Measurements from ENCODE around the gene FEM1C. TPM values are rescaled to one million over a fixed set of nuclear protein-coding genes. Genes with fewer than 3 reads are reported as not detected.

Gene FEM1C
- total RNA-seq, 2 donors from 2014 or later = 20.2 to 39.2 TPM

DNA sequence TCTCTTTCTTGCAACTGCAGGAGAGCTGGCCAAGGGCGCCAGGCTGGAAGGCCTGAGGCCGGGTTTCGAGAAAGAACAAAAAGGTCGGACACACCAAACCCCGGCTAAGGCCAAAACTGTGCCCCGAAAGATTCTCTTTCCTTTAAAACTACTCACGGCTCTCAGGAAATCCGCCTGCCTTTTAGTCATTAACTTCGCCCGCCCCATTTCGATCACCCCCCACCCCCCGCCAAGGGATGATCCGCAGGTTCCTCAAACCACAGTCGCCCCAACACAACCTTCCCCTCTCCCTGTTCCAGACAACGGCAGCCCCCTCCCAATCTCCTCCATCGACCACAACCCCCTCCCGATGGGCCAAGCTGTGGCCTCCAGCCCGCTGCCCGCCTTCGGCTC, 536 bp downstream of the FEM1C start:
- Histone ChIP-seq H3K9ac (ENCODE audit: low read depth in 2 of 2, low read length in 2 of 2) (peak overlapping the region; percentile 75 to 99), H3K4me1 (no peaks in the 10 kb centered on the region), H3K27me3 (no peaks in the 10 kb centered on the region), H3K9me3 (no peaks in the 10 kb centered on the region), H3K36me3 (no peaks in the 10 kb centered on the region), H3K27ac (peak overlapping the region; percentile 100), H3K4me3 (peak overlapping the region; percentile 82)
- intact Hi-C loops (cut with DNase I) = no loop called here
- peak; percentile 66 for DNase-seq
- TF ChIP-seq, protein P1, sequence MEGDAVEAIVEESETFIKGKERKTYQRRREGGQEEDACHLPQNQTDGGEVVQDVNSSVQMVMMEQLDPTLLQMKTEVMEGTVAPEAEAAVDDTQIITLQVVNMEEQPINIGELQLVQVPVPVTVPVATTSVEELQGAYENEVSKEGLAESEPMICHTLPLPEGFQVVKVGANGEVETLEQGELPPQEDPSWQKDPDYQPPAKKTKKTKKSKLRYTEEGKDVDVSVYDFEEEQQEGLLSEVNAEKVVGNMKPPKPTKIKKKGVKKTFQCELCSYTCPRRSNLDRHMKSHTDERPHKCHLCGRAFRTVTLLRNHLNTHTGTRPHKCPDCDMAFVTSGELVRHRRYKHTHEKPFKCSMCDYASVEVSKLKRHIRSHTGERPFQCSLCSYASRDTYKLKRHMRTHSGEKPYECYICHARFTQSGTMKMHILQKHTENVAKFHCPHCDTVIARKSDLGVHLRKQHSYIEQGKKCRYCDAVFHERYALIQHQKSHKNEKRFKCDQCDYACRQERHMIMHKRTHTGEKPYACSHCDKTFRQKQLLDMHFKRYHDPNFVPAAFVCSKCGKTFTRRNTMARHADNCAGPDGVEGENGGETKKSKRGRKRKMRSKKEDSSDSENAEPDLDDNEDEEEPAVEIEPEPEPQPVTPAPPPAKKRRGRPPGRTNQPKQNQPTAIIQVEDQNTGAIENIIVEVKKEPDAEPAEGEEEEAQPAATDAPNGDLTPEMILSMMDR (IDR thresholded peaks at IDR 0.05) = no peak

DNA sequence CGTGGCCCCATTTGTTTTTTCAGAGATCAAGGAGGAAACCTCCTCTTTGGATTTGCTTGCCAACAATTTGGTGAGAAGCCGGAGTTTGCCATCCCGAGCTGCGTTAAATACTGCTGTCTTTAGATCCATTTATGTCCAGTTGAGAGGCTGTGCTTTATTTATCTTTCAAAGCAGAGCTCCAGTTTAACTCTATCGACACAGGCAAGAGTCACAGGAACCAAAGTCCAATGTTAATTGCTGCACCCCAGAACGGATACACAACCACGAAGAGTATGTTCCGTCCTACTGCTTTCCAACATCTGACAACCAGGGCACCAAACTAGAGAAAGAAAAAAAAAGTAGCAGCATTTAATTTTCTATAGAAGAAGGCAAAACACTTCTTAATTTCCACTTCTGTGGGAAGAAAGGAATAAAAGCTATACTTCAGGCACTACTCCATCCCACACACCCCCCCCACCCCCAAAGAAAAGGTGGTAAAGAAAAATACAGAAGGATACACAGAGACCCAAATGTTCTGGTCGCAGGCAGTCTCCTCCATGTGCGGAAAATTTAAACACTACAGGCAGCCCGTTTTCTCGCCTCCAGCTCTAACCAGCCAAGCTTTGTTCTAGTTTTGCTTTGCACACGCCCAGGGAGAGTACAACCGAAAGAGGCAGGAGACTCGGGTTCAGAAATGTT, 1.1 kb downstream of the FEM1C start:
- H3K9ac ChIP-seq (ENCODE audit: low read depth in 2 of 2, low read length in 2 of 2) = peak overlapping the region; percentile 75 to 99
- H3K27ac ChIP-seq = peak overlapping the region; percentile 100
- no peaks in the 10 kb centered on the region for H3K9me3 ChIP-seq
- H3K36me3 ChIP-seq = no peaks in the 10 kb centered on the region
- H3K4me3 ChIP-seq = peak overlapping the region; percentile 82
- no peaks in the 10 kb centered on the region for H3K27me3 ChIP-seq
- intact Hi-C loops (cut with DNase I) = no loop called here
- DNase-seq = peak; percentile 67
- TF ChIP-seq, protein P1 (IDR thresholded peaks at IDR 0.05) = no peak
- no peaks in the 10 kb centered on the region for H3K4me1 ChIP-seq

DNA sequence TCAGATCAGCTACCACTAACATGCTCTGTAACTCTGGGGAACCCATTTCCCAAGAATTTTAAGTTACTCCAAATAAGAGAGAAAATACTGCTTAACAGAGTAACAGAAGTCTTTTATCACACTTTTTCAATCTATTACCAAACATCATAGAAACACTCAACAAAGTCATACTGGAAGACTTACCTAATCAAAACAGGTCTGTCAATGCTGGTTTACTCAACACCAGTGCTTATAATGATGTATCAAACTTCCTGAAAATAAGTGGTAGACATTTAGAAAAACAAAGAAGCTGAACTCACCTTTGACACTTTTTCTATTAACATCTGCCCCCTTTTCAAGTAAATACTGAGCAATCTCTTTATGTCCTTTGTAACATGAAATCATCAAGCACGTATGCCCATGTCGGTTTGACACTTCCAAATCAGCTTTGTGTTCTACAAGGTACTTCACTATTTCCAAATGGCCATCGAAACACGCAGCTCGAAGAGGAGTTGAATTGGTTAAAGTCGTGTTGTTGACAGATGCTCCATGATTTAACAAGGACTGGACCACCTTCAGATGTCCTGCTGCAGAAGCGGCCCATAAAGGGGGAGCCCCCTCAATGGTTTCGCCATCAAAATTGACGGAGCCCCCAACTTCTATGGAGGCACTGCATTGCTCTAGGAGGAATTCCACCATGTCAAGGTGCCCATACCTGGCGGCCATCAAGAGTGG, 1.8 kb downstream of the FEM1C start:
- peak overlapping the region; percentile 100 for H3K27ac ChIP-seq
- peaks cover 3% of the 10 kb centered on the region for H3K4me1 ChIP-seq
- no peaks in the 10 kb centered on the region for H3K27me3 ChIP-seq
- no peaks in the 10 kb centered on the region for H3K36me3 ChIP-seq
- TF ChIP-seq, protein P1 (IDR thresholded peaks at IDR 0.05) = no peak
- H3K9me3 ChIP-seq = no peaks in the 10 kb centered on the region
- H3K4me3 ChIP-seq = peak overlapping the region; percentile 82
- intact Hi-C loops (cut with DNase I) = no loop called here
- H3K9ac ChIP-seq (ENCODE audit: low read depth in 2 of 2, low read length in 2 of 2) = peak overlapping the region; percentile 8 to 99
- no peak for DNase-seq

DNA sequence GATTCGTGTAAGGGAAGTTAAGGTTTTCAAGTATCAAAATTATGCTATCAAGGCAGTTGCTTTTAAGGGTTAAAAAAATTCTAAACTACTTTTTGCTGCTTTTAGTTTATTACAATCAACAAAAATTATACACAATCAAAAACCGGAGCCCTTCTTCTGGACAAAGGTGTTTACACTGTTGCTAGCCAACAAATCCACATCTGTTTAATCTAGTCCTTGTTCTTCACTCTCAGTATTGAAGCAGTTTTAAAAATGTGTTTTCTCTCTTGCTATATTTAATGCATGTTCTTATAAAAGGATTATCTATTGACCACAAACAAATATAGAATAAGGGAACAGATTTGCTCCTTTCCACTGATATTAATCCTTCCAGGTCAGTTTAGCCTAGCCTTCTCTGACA, 2.5 kb downstream of the FEM1C start:
- Histone ChIP-seq H3K36me3 (no peaks in the 10 kb centered on the region), H3K4me3 (peak overlapping the region; percentile 82), H3K9me3 (no peaks in the 10 kb centered on the region), H3K9ac (ENCODE audit: low read depth in 2 of 2, low read length in 2 of 2) (peak overlapping the region in 1 of 2 donors; percentile 99), H3K27me3 (no peaks in the 10 kb centered on the region), H3K4me1 (peaks cover 4% of the 10 kb centered on the region), H3K27ac (peak overlapping the region; percentile 100)
- no peak for DNase-seq
- TF ChIP-seq, protein P1 (IDR thresholded peaks at IDR 0.05) = no peak
- intact Hi-C loops (cut with DNase I) = no loop called here

DNA sequence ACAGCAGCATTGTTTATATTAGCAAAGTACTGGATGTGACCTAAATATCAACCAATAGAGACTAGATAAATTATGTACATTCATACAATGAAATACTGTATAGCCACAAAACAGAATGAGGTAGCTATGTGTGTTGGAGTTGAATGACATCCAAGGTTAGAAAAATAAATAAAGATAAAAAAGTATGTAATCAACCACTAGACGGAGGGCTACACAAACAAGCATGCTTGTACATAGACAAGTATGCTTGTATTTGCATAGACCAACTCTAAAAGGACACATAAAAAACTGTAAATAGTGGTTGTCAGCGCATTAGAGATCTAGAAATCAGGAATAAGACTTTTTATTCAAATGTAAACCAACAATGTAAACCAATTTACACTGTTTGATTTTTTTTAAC, 3.0 kb downstream of the FEM1C start:
- Histone ChIP-seq H3K9ac (ENCODE audit: low read depth in 2 of 2, low read length in 2 of 2) (peak overlapping the region in 1 of 2 donors; percentile 99), H3K4me1 (peaks cover 4% of the 10 kb centered on the region), H3K36me3 (no peaks in the 10 kb centered on the region), H3K27me3 (no peaks in the 10 kb centered on the region), H3K9me3 (no peaks in the 10 kb centered on the region), H3K4me3 (peak overlapping the region; percentile 82), H3K27ac (no peak overlapping the region)
- TF ChIP-seq, protein P1 (IDR thresholded peaks at IDR 0.05) = no peak
- no peak for DNase-seq
- intact Hi-C loops (cut with DNase I) = no loop called here
